Keratinocyte (primary cell): ENCODE data around the gene PSMD6.

Source experiments
- EZH2 ChIP-seq: IDR thresholded peaks from one replicate; pipeline ENCODE4 v1.6.1; 2012; ENCODE audit warnings: inconsistent platforms, mild to moderate bottlenecking, low read length, moderate library complexity
- TF ChIP-seq, protein P1 (sequence below), 3 experiments: IDR thresholded peaks in 1 of 3; conservative IDR thresholded peaks in 1 of 3; optimal IDR thresholded peaks in 1 of 3; 2 replicates in 2 of 3; 3 replicates in 1 of 3; pipeline versions ENCODE3 to v1.5.1; 2011; ENCODE audit warnings: low read length in 3 of 3, mild to moderate bottlenecking in 3 of 3, moderate library complexity in 2 of 3, control low read depth in 1 of 3, inconsistent platforms in 1 of 3; ENCODE audit not compliant: insufficient read depth in 2 of 3; ENCODE audit errors: extremely low read depth in 1 of 3

DNA sequence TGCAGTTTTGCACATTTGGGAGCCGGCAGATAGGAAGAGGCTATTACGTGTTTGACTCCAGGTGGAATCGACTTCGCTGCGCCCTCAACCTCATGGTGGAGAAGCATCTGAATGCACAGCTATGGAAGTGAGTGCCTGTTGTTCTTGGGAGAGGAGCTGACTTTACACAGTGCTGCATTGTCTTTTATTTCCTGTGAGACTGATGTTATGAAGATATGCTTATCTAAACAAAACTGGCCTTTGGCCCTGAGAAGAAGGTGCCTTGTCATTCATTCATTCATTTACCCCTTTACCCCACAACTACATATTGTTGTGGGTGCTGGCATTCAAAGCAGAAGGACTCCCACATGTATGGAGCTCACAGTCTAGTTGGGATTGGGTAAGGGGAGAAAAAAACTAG is 32.6 kb downstream of the PSMD6 start:
- TF ChIP-seq, protein P1, sequence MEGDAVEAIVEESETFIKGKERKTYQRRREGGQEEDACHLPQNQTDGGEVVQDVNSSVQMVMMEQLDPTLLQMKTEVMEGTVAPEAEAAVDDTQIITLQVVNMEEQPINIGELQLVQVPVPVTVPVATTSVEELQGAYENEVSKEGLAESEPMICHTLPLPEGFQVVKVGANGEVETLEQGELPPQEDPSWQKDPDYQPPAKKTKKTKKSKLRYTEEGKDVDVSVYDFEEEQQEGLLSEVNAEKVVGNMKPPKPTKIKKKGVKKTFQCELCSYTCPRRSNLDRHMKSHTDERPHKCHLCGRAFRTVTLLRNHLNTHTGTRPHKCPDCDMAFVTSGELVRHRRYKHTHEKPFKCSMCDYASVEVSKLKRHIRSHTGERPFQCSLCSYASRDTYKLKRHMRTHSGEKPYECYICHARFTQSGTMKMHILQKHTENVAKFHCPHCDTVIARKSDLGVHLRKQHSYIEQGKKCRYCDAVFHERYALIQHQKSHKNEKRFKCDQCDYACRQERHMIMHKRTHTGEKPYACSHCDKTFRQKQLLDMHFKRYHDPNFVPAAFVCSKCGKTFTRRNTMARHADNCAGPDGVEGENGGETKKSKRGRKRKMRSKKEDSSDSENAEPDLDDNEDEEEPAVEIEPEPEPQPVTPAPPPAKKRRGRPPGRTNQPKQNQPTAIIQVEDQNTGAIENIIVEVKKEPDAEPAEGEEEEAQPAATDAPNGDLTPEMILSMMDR (optimal IDR thresholded peaks at IDR 0.05 in 1 of 3, IDR thresholded peaks at IDR 0.05 in 1 of 3, conservative IDR thresholded peaks at IDR 0.05 in 1 of 3; ENCODE audit: extremely low read depth in 1 of 3, insufficient read depth in 2 of 3, low read length in 3 of 3): no peak
- no peak for TF ChIP-seq EZH2
